SK-N-SH (cell line): ENCODE results near the gene FUCA1. TPM values are rescaled to one million over a fixed set of nuclear protein-coding genes. Genes with fewer than 3 reads are reported as not detected.

ENCODE experiments used
- CTCF ChIA-PET: fragments of 300-600, 350-600 bp; formaldehyde crosslinking; extraction: SDS; loops from one replicate; lab custom pipeline; 2021; lab: Yijun Ruan, JAX
- POLR2A ChIA-PET: fragments of 350-600 bp; sonication (Branson Sonifier 250); formaldehyde crosslinking; extraction: SDS; loops from one replicate; lab custom pipeline; 2020; ENCODE audit warnings: antibody characterized with exemption, inconsistent platforms; lab: Yijun Ruan, JAX
- DNase-seq: peaks from one replicate; pipeline ENCODE4 v3.0.0; 2012
- H2AFZ ChIP-seq: fragments of 200-600 bp; sonication (generic); 2 replicates; pipeline ENCODE4 v1.8.1; 2016; ENCODE audit warnings: antibody characterized with exemption, mild to moderate bottlenecking, low read depth
- H3F3A ChIP-seq: fragments of 200-600 bp; sonication (generic); replicated peaks from 2 replicates; pipeline ENCODE3; 2016; ENCODE audit warnings: antibody characterized with exemption, mild to moderate bottlenecking; ENCODE audit not compliant: insufficient read depth
- H3K27ac ChIP-seq, 2 experiments: fragments of 200-500 bp in 1 of 2; fragments of 200-600 bp in 1 of 2; sonication (Bioruptor generic) in 1 of 2; sonication (generic), shearing (Covaris generic) in 1 of 2; 2 replicates each; pipeline versions ENCODE4 v1.5.1 to v1.6.1; 2014 to 2016; ENCODE audit warnings: low read depth in 2 of 2, inconsistent platforms in 1 of 2, low read length in 1 of 2, mild to moderate bottlenecking in 1 of 2, mixed read lengths in 1 of 2
- H3K27me3 ChIP-seq: fragments of 200-600 bp; sonication (generic), shearing (Covaris generic); 2 replicates; pipeline ENCODE4 v1.6.1; 2016; ENCODE audit warnings: mixed run types; ENCODE audit not compliant: insufficient read depth
- H3K36me3 ChIP-seq, 2 experiments: fragments of 200-500 bp in 1 of 2; fragments of 200-600 bp in 1 of 2; sonication (Bioruptor generic) in 1 of 2; sonication (generic) in 1 of 2; replicated peaks in 1 of 2; 2 replicates each; pipeline versions ENCODE3 to v1.5.1; 2014 to 2016; ENCODE audit warnings: low read length in 1 of 2, mild to moderate bottlenecking in 1 of 2; ENCODE audit not compliant: insufficient read depth in 2 of 2, control insufficient read depth in 1 of 2
- H3K4me1 ChIP-seq, 2 experiments: fragments of 200-500 bp in 1 of 2; fragments of 200-600 bp in 1 of 2; sonication (Bioruptor generic) in 1 of 2; sonication (generic), shearing (Covaris generic) in 1 of 2; 2 replicates each; pipeline versions ENCODE4 v1.5.1 to v1.6.1; 2014 to 2016; ENCODE audit warnings: low read depth in 1 of 2, low read length in 1 of 2, mixed run types in 1 of 2; ENCODE audit not compliant: insufficient read depth in 2 of 2, control insufficient read depth in 1 of 2
- H3K4me2 ChIP-seq: fragments of 200-600 bp; sonication (generic), shearing (Covaris generic); 2 replicates; pipeline ENCODE4 v1.6.1; 2017; ENCODE audit warnings: mixed run types
- H3K4me3 ChIP-seq, 2 experiments: fragments of 200-500 bp in 1 of 2; fragments of 200-600 bp in 1 of 2; sonication (Bioruptor generic) in 1 of 2; sonication (generic), shearing (Covaris generic) in 1 of 2; 2 replicates each; pipeline versions ENCODE4 v1.5.1 to v1.8.1; 2014 to 2016; ENCODE audit warnings: low read depth in 2 of 2, inconsistent platforms in 1 of 2, low read length in 1 of 2, mild to moderate bottlenecking in 1 of 2, mixed read lengths in 1 of 2, moderate library complexity in 1 of 2
- H3K79me2 ChIP-seq: fragments of 200-600 bp; sonication (generic); 2 replicates; pipeline ENCODE4 v1.8.1; 2017; ENCODE audit warnings: mild to moderate bottlenecking; ENCODE audit not compliant: insufficient read depth
- H3K9ac ChIP-seq: fragments of 200-600 bp; sonication (generic); 2 replicates; pipeline ENCODE4 v1.6.1; 2017; ENCODE audit warnings: mixed run types
- H3K9me2 ChIP-seq: fragments of 200-600 bp; sonication (generic); 2 replicates; pipeline ENCODE4 v1.6.1; 2017; ENCODE audit warnings: mixed run types
- H3K9me3 ChIP-seq: fragments of 200-600 bp; sonication (generic); 2 replicates; pipeline ENCODE4 v1.6.1; 2017; ENCODE audit warnings: mixed run types, mild to moderate bottlenecking, moderate library complexity
- H4K20me1 ChIP-seq: fragments of 200-600 bp; sonication (generic); 2 replicates; pipeline ENCODE4 v1.6.1; 2017; ENCODE audit warnings: mild to moderate bottlenecking, mixed run types; ENCODE audit not compliant: insufficient read depth
- CHD2 ChIP-seq: fragments of 150-350 bp; IDR thresholded peaks from 2 replicates; pipeline ENCODE4 v1.6.1; 2018; ENCODE audit warnings: low read length; ENCODE audit not compliant: partially characterized antibody
- ELF1 ChIP-seq: IDR thresholded peaks from 2 replicates; pipeline ENCODE4 v1.4.0; 2012
- EZH2phosphoT487 ChIP-seq: fragments of 200-600 bp; sonication (generic); IDR thresholded peaks from 2 replicates; pipeline ENCODE4 v1.6.1; 2017; ENCODE audit warnings: low read depth, mixed run types, mild to moderate bottlenecking, antibody characterized with exemption, moderate library complexity, borderline replicate concordance
- FOXJ3 ChIP-seq: sonication (generic); formaldehyde crosslinking; IDR thresholded peaks from 2 replicates; pipeline ENCODE4 v1.5.1; 2020; ENCODE audit warnings: mild to moderate bottlenecking, missing genetic modification reagents
- GABPA ChIP-seq: IDR thresholded peaks from 2 replicates; pipeline ENCODE4 v1.4.0; 2012; ENCODE audit warnings: low read depth, mild to moderate bottlenecking
- GATA2 ChIP-seq: sonication (generic); formaldehyde crosslinking; IDR thresholded peaks from 2 replicates; pipeline ENCODE4 v1.5.0; 2020; ENCODE audit warnings: mild to moderate bottlenecking, missing genetic modification reagents
- JUND ChIP-seq: IDR thresholded peaks from 2 replicates; pipeline ENCODE4 v1.4.0; 2012
- NRF1 ChIP-seq: IDR thresholded peaks from 2 replicates; pipeline ENCODE4 v1.6.1; 2012; ENCODE audit warnings: low read depth, mild to moderate bottlenecking, low read length
- PBX3 ChIP-seq: IDR thresholded peaks from 2 replicates; pipeline ENCODE4; 2012
- REST ChIP-seq: IDR thresholded peaks from 2 replicates; pipeline ENCODE4 v1.6.1; 2012; ENCODE audit warnings: mild to moderate bottlenecking, low read depth, low read length, moderate library complexity
- TCF12 ChIP-seq: IDR thresholded peaks from 2 replicates; pipeline ENCODE4 v1.4.0; 2012
- TEAD4 ChIP-seq: IDR thresholded peaks from 2 replicates; pipeline ENCODE4 v1.4.0; 2012; ENCODE audit warnings: mild to moderate bottlenecking, borderline replicate concordance; ENCODE audit not compliant: insufficient read depth
- USF1 ChIP-seq: IDR thresholded peaks from 2 replicates; pipeline ENCODE4 v1.4.0; 2012; ENCODE audit warnings: low read depth, borderline replicate concordance
- USF2 ChIP-seq: fragments of 150-350 bp; IDR thresholded peaks from 2 replicates; pipeline ENCODE4 v1.6.1; 2017; ENCODE audit warnings: antibody characterized with exemption, low read length, low read depth, borderline replicate concordance
- WGBS: methylation state at CpG from one replicate; pipeline ENCODE4 v1.1.6; 2017; ENCODE audit warnings: low lambda C conversion rate; 5-methylcytosine and 5-hydroxymethylcytosine counted together
- polyA plus RNA-seq, 3 experiments: library from polyadenylated mRNA; depleted of rRNA; stranded (reverse); fragments of >200 nt; gene quantifications; 2 replicates each; pipeline ENCODE4 v1.2.3, GENCODE V29; 2012

FUCA1 gene
- polyA plus RNA-seq, 1 of the 3 experiments (the other 2 are of a cell fraction): 31.9 TPM

- Histone ChIP-seq H3K27me3 (peaks cover 23% of the 10 kb centered on the region; the same call in 1 of the 2 replicates), H3K27ac (no peak overlapping the region), H3K4me1 (peaks cover 0 to 16% of the 10 kb centered on the region in 2 experiments; a peak in 1 of 4 replicates), H2AFZ (no peak overlapping the region), H3K9ac (no peak overlapping the region), H3F3A (no peaks in the 10 kb centered on the region), H4K20me1 (no peaks in the 10 kb centered on the region), H3K79me2 (no peaks in the 10 kb centered on the region), H3K4me3 (no peak overlapping the region), H3K9me2 (no peaks in the 10 kb centered on the region), H3K36me3 (no peaks in the 10 kb centered on the region), H3K9me3 (no peaks in the 10 kb centered on the region), H3K4me2 (no peak overlapping the region)
- TF ChIP-seq JUND: no peak
- TF ChIP-seq CHD2: no peak
- no peak for TF ChIP-seq TCF12
- TF ChIP-seq USF2: no peak
- no peak for TF ChIP-seq USF1
- no peak for TF ChIP-seq REST
- TF ChIP-seq FOXJ3: no peak
- no peak for TF ChIP-seq NRF1
- no peak for TF ChIP-seq PBX3
- TF ChIP-seq EZH2phosphoT487: no peak
- no peak for TF ChIP-seq TEAD4
- TF ChIP-seq ELF1: no peak
- TF ChIP-seq GATA2 (CRISPR knock-in tag): no peak
- TF ChIP-seq GABPA: no peak
- 72% methylated on average over 1 of the region's 1 CpG for WGBS
- ChIA-PET CTCF (interaction anchor here (1.1 to 2.5 kb wide), 3 partner anchors 10 to 97 kb away, joined by 3 to 17 read pairs (median 7); no protein-coding TSS in a partner anchor), POLR2A (interaction anchor here (0.6 kb wide), 1 partner anchor 37 kb away, joined by 3 read pairs; no protein-coding TSS in a partner anchor)
- no peak for DNase-seq
Observed at GRCh38 chr1:23906731-23907130, 38.6 kb upstream of the FUCA1 start.
